ENCODE data around the gene SIGLEC9. TPM values are rescaled to one million over a fixed set of nuclear protein-coding genes. Genes with fewer than 3 reads are reported as not detected.
A peak's percentile ranks its signal among the peaks of the same experiment; 100 is the strongest.

Gene SIGLEC9
- total and polyA plus RNA-seq, 2 donors, result 1.9 to 6.8 TPM

- Histone ChIP-seq H3K4me1 (ENCODE audit: control insufficient read depth in 2 of 2, insufficient read depth in 2 of 2, low read length in 2 of 2) (peaks cover 0 to 7% of the 10 kb centered on the region in 2 donors), H3K27me3 (ENCODE audit: control insufficient read depth in 2 of 2, insufficient read depth in 1 of 2, low read length in 1 of 2) (no peaks in the 10 kb centered on the region), H3K27ac (ENCODE audit: low read depth in 1 of 2, low read length in 1 of 2) (no peak overlapping the region), H3K4me3 (ENCODE audit: low read length in 2 of 2) (no peak overlapping the region), H3K9me3 (ENCODE audit: control insufficient read depth in 2 of 2, insufficient read depth in 1 of 2, low read length in 1 of 2) (no peaks in the 10 kb centered on the region), H3K36me3 (ENCODE audit: control insufficient read depth in 2 of 2, insufficient read depth in 2 of 2, low read length in 1 of 2) (no peaks in the 10 kb centered on the region)
- no peak for DNase-seq (ENCODE audit: low read depth in 6 of 9, low spot score in 9 of 9)
- WGBS, result 91% methylated on average over 8 of the region's 8 CpGs
Observed at GRCh38 chr19:51135986-51136762, 11.5 kb downstream of the SIGLEC9 start.

GRCh38 chr19:51136851-51137551 lies 12.3 kb downstream of the SIGLEC9 start:
- 52% methylated on average over 12 of the region's 12 CpGs for WGBS
- H3K4me3 ChIP-seq (ENCODE audit: low read length in 2 of 2), result no peak overlapping the region
- H3K27ac ChIP-seq (ENCODE audit: low read depth in 1 of 2, low read length in 1 of 2), result peak overlapping the region in 1 of 2 donors; percentile 7
- H3K36me3 ChIP-seq (ENCODE audit: control insufficient read depth in 2 of 2, insufficient read depth in 2 of 2, low read length in 1 of 2), result no peaks in the 10 kb centered on the region
- H3K9me3 ChIP-seq (ENCODE audit: control insufficient read depth in 2 of 2, insufficient read depth in 1 of 2, low read length in 1 of 2), result no peaks in the 10 kb centered on the region
- no peaks in the 10 kb centered on the region for H3K27me3 ChIP-seq (ENCODE audit: control insufficient read depth in 2 of 2, insufficient read depth in 1 of 2, low read length in 1 of 2)
- no peak for DNase-seq (ENCODE audit: low read depth in 6 of 9, low spot score in 9 of 9)
- peaks cover 0 to 8% of the 10 kb centered on the region in 2 donors for H3K4me1 ChIP-seq (ENCODE audit: control insufficient read depth in 2 of 2, insufficient read depth in 2 of 2, low read length in 2 of 2)

GRCh38 chr19:51137792-51138425 lies 13.2 kb downstream of the SIGLEC9 start:
- Histone ChIP-seq H3K4me1 (ENCODE audit: control insufficient read depth in 2 of 2, insufficient read depth in 2 of 2, low read length in 2 of 2) (peaks cover 0 to 7% of the 10 kb centered on the region in 2 donors), H3K9me3 (ENCODE audit: control insufficient read depth in 2 of 2, insufficient read depth in 1 of 2, low read length in 1 of 2) (no peaks in the 10 kb centered on the region), H3K27me3 (ENCODE audit: control insufficient read depth in 2 of 2, insufficient read depth in 1 of 2, low read length in 1 of 2) (no peaks in the 10 kb centered on the region), H3K4me3 (ENCODE audit: low read length in 2 of 2) (no peak overlapping the region), H3K27ac (ENCODE audit: low read depth in 1 of 2, low read length in 1 of 2) (no peak overlapping the region), H3K36me3 (ENCODE audit: control insufficient read depth in 2 of 2, insufficient read depth in 2 of 2, low read length in 1 of 2) (no peaks in the 10 kb centered on the region)
- 82% methylated on average over 9 of the region's 9 CpGs for WGBS
- DNase-seq (ENCODE audit: low read depth in 6 of 9, low spot score in 9 of 9), result no peak

- DNase-seq (ENCODE audit: low read depth in 6 of 9, low spot score in 9 of 9), result no peak
- Histone ChIP-seq H3K4me3 (ENCODE audit: low read length in 2 of 2) (no peak overlapping the region), H3K36me3 (ENCODE audit: control insufficient read depth in 2 of 2, insufficient read depth in 2 of 2, low read length in 1 of 2) (no peaks in the 10 kb centered on the region), H3K9me3 (ENCODE audit: control insufficient read depth in 2 of 2, insufficient read depth in 1 of 2, low read length in 1 of 2) (no peaks in the 10 kb centered on the region), H3K27ac (ENCODE audit: low read depth in 1 of 2, low read length in 1 of 2) (no peak overlapping the region), H3K4me1 (ENCODE audit: control insufficient read depth in 2 of 2, insufficient read depth in 2 of 2, low read length in 2 of 2) (peaks cover 0 to 7% of the 10 kb centered on the region in 2 donors), H3K27me3 (ENCODE audit: control insufficient read depth in 2 of 2, insufficient read depth in 1 of 2, low read length in 1 of 2) (no peaks in the 10 kb centered on the region)
- WGBS, result 62% methylated on average over 6 of the region's 6 CpGs
Observed at GRCh38 chr19:51138549-51138979, 13.9 kb downstream of the SIGLEC9 start.

GRCh38 chr19:51139299-51140014 lies 14.8 kb downstream of the SIGLEC9 start:
- Histone ChIP-seq H3K4me3 (ENCODE audit: low read length in 2 of 2) (no peak overlapping the region), H3K27me3 (ENCODE audit: control insufficient read depth in 2 of 2, insufficient read depth in 1 of 2, low read length in 1 of 2) (no peaks in the 10 kb centered on the region), H3K36me3 (ENCODE audit: control insufficient read depth in 2 of 2, insufficient read depth in 2 of 2, low read length in 1 of 2) (no peaks in the 10 kb centered on the region), H3K27ac (ENCODE audit: low read depth in 1 of 2, low read length in 1 of 2) (no peak overlapping the region), H3K4me1 (ENCODE audit: control insufficient read depth in 2 of 2, insufficient read depth in 2 of 2, low read length in 2 of 2) (peaks cover 0 to 7% of the 10 kb centered on the region in 2 donors), H3K9me3 (ENCODE audit: control insufficient read depth in 2 of 2, insufficient read depth in 1 of 2, low read length in 1 of 2) (no peaks in the 10 kb centered on the region)
- DNase-seq (ENCODE audit: low read depth in 6 of 9, low spot score in 9 of 9), result peak in 1 of 9 donors; percentile 15
- WGBS, result 27% methylated on average over 4 of the region's 4 CpGs

- H3K27ac ChIP-seq (ENCODE audit: low read depth in 1 of 2, low read length in 1 of 2), result no peak overlapping the region
- no peaks in the 10 kb centered on the region for H3K27me3 ChIP-seq (ENCODE audit: control insufficient read depth in 2 of 2, insufficient read depth in 1 of 2, low read length in 1 of 2)
- no peak overlapping the region for H3K4me3 ChIP-seq (ENCODE audit: low read length in 2 of 2)
- no peaks in the 10 kb centered on the region for H3K9me3 ChIP-seq (ENCODE audit: control insufficient read depth in 2 of 2, insufficient read depth in 1 of 2, low read length in 1 of 2)
- WGBS, result 81% methylated on average over 6 of the region's 6 CpGs
- no peaks in the 10 kb centered on the region for H3K36me3 ChIP-seq (ENCODE audit: control insufficient read depth in 2 of 2, insufficient read depth in 2 of 2, low read length in 1 of 2)
- H3K4me1 ChIP-seq (ENCODE audit: control insufficient read depth in 2 of 2, insufficient read depth in 2 of 2, low read length in 2 of 2), result peaks cover 0 to 7% of the 10 kb centered on the region in 2 donors
- DNase-seq (ENCODE audit: low read depth in 6 of 9, low spot score in 9 of 9), result no peak
Observed at GRCh38 chr19:51140441-51140840, 15.7 kb downstream of the SIGLEC9 start.

- Histone ChIP-seq H3K4me1 (ENCODE audit: control insufficient read depth in 2 of 2, insufficient read depth in 2 of 2, low read length in 2 of 2) (peaks cover 0 to 7% of the 10 kb centered on the region in 2 donors), H3K27me3 (ENCODE audit: control insufficient read depth in 2 of 2, insufficient read depth in 1 of 2, low read length in 1 of 2) (no peaks in the 10 kb centered on the region), H3K27ac (ENCODE audit: low read depth in 1 of 2, low read length in 1 of 2) (no peak overlapping the region), H3K9me3 (ENCODE audit: control insufficient read depth in 2 of 2, insufficient read depth in 1 of 2, low read length in 1 of 2) (no peaks in the 10 kb centered on the region), H3K36me3 (ENCODE audit: control insufficient read depth in 2 of 2, insufficient read depth in 2 of 2, low read length in 1 of 2) (no peaks in the 10 kb centered on the region), H3K4me3 (ENCODE audit: low read length in 2 of 2) (no peak overlapping the region)
- no peak for DNase-seq (ENCODE audit: low read depth in 6 of 9, low spot score in 9 of 9)
- 83% methylated on average over 6 of the region's 6 CpGs for WGBS
Observed at GRCh38 chr19:51141181-51141580, 16.5 kb downstream of the SIGLEC9 start.

GRCh38 chr19:51142119-51142518 lies 17.4 kb downstream of the SIGLEC9 start, which contains the start of gene SIGLEC7:
SIGLEC7 (plus strand) TSS chr19:51142301; CDS start chr19:51142370, 69 bp downstream.
- WGBS, result 79% methylated on average over 14 of the region's 14 CpGs
- peak within 1 kb of the TSS in 1 of 2 donors; percentile 47 for H3K27ac ChIP-seq (ENCODE audit: low read depth in 1 of 2, low read length in 1 of 2)
- no peaks in the 10 kb centered on the region for H3K9me3 ChIP-seq (ENCODE audit: control insufficient read depth in 2 of 2, insufficient read depth in 1 of 2, low read length in 1 of 2)
- DNase-seq (ENCODE audit: low read depth in 6 of 9, low spot score in 9 of 9), result no peak
- H3K27me3 ChIP-seq (ENCODE audit: control insufficient read depth in 2 of 2, insufficient read depth in 1 of 2, low read length in 1 of 2), result no peaks in the 10 kb centered on the region
- peaks cover 0 to 7% of the 10 kb centered on the region in 2 donors for H3K4me1 ChIP-seq (ENCODE audit: control insufficient read depth in 2 of 2, insufficient read depth in 2 of 2, low read length in 2 of 2)
- no peaks in the 10 kb centered on the region for H3K36me3 ChIP-seq (ENCODE audit: control insufficient read depth in 2 of 2, insufficient read depth in 2 of 2, low read length in 1 of 2)
- H3K4me3 ChIP-seq (ENCODE audit: low read length in 2 of 2), result no peak within 1 kb of the TSS

Data from thymus (tissue), 11 donors.